ENCODE data around the gene SMYD2.

DNA sequence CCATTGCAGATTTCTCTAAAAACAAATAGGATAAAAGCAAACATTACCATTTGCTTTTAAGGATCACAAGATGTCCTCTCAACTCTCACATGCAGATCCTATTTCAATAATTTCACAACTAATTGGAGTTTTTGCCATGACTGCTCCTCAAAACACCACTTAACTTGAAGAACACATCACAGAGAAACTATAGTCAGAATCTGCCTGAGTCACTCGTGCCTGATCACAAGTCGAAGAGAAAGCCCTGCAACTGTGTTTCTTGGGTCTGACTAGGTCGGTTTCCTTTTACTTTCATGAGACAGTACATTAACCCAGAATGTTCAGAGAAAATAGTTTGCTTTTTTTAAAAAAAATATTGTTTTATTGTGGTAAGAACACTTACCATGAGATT is 46.3 kb upstream of the SMYD2 start:
- TF ChIP-seq, protein P1, sequence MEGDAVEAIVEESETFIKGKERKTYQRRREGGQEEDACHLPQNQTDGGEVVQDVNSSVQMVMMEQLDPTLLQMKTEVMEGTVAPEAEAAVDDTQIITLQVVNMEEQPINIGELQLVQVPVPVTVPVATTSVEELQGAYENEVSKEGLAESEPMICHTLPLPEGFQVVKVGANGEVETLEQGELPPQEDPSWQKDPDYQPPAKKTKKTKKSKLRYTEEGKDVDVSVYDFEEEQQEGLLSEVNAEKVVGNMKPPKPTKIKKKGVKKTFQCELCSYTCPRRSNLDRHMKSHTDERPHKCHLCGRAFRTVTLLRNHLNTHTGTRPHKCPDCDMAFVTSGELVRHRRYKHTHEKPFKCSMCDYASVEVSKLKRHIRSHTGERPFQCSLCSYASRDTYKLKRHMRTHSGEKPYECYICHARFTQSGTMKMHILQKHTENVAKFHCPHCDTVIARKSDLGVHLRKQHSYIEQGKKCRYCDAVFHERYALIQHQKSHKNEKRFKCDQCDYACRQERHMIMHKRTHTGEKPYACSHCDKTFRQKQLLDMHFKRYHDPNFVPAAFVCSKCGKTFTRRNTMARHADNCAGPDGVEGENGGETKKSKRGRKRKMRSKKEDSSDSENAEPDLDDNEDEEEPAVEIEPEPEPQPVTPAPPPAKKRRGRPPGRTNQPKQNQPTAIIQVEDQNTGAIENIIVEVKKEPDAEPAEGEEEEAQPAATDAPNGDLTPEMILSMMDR (IDR thresholded peaks at IDR 0.05): no peak
- TF ChIP-seq POLR2A (IDR thresholded peaks at IDR 0.05): no peak
